A549 (cell line): ENCODE measurements around the gene PAPLN. TPM values are rescaled to one million over a fixed set of nuclear protein-coding genes. Genes with fewer than 3 reads are reported as not detected.
A peak's percentile ranks its signal among the peaks of the same experiment; 100 is the strongest.

ENCODE experiments used
- ATAC-seq, 2 experiments: fragments of 200-7000 bp in 1 of 2; fragments of >200 bp in 1 of 2; cut with Nextera tagmentation in 1 of 2; cut with Tn5 transposase in 1 of 2; 3 replicates each; pipeline versions ENCODE4 v1.8.0 to v1.9.1; 2018 to 2020; ENCODE audit warnings: mild to moderate bottlenecking in 1 of 2, moderate library complexity in 1 of 2
- CTCF ChIA-PET: fragments of 300-600 bp; sonication (Branson Sonifier 250); formaldehyde crosslinking; extraction: SDS; loops from one replicate; lab custom pipeline; 2021; ENCODE audit warnings: antibody characterized with exemption, inconsistent platforms; lab: Yijun Ruan, JAX
- POLR2A ChIA-PET: fragments of 350-600 bp; formaldehyde crosslinking; extraction: SDS; loops from one replicate; lab custom pipeline; 2021; ENCODE audit warnings: antibody characterized with exemption, inconsistent platforms; lab: Yijun Ruan, JAX
- DNase-seq, 2 experiments: peaks; one replicate each; pipeline versions ENCODE4 v3.0.0 to v3.0.0-alpha.2; 2011 to 2016; ENCODE audit warnings: low read depth in 1 of 2, low spot score in 1 of 2
- FAIRE-seq: peaks from 2 replicates; lab custom pipeline; 2011; peaks lifted over from hg19 to GRCh38; lab: Jason Lieb, UNC
- H3K27ac ChIP-seq, 2 experiments: fragments of >200 bp; sonication (Bioruptor Twin); formaldehyde crosslinking; 3 replicates each; pipeline ENCODE4 v1.5.1; 2016 to 2017
- H3K4me1 ChIP-seq: fragments of >200 bp; sonication (Bioruptor Twin); formaldehyde crosslinking; 3 replicates; pipeline ENCODE4 v1.6.1; 2016
- H3K4me2 ChIP-seq: fragments of >200 bp; sonication (Bioruptor Twin); formaldehyde crosslinking; 3 replicates; pipeline ENCODE4 v1.6.1; 2016
- H3K4me3 ChIP-seq: fragments of >200 bp; sonication (Bioruptor Twin); formaldehyde crosslinking; 3 replicates; pipeline ENCODE4 v1.5.1; 2016
- H3K9me3 ChIP-seq: fragments of >200 bp; sonication (Bioruptor Twin); formaldehyde crosslinking; 3 replicates; pipeline ENCODE4 v1.6.1; 2016
- ATOH8 ChIP-seq: fragments of 250-450 bp; sonication (Bioruptor Pico); IDR thresholded peaks from 2 replicates; pipeline ENCODE4 v1.5.0; 2020; ENCODE audit warnings: low read depth, mild to moderate bottlenecking, moderate library complexity
- BHLHE40 ChIP-seq: IDR thresholded peaks from 2 replicates; pipeline ENCODE4 v1.6.1; 2012; ENCODE audit warnings: low read depth, low read length, inconsistent platforms
- CBX2 ChIP-seq: fragments of 200-600 bp; sonication (generic); IDR thresholded peaks from 2 replicates; pipeline ENCODE4 v1.6.1; 2016; ENCODE audit warnings: low read depth, mild to moderate bottlenecking, borderline replicate concordance
- CBX8 ChIP-seq: fragments of 200-600 bp; sonication (generic); IDR thresholded peaks from 2 replicates; pipeline ENCODE4 v1.6.1; 2016
- CEBPB ChIP-seq, 2 experiments: fragments of >200 bp in 1 of 2; sonication (Bioruptor Twin) in 1 of 2; formaldehyde crosslinking in 1 of 2; IDR thresholded peaks; 2 replicates each; pipeline ENCODE4 v1.6.1; 2012 to 2016
- CTCF ChIP-seq: fragments of >200 bp; sonication (Bioruptor Twin); formaldehyde crosslinking; IDR thresholded peaks from 3 replicates; pipeline ENCODE4 v1.5.1; 2016
- EHMT2 ChIP-seq: fragments of 200-600 bp; sonication (generic); IDR thresholded peaks from 2 replicates; pipeline ENCODE4 v1.6.1; 2016; ENCODE audit warnings: antibody characterized with exemption, low read depth, mild to moderate bottlenecking, moderate library complexity
- ESRRA ChIP-seq: fragments of 150-350 bp; IDR thresholded peaks from 2 replicates; pipeline ENCODE4 v1.6.1; 2014; ENCODE audit warnings: mild to moderate bottlenecking, low read length, borderline replicate concordance
- GATA3 ChIP-seq: IDR thresholded peaks from 2 replicates; pipeline ENCODE4 v1.6.1; 2012; ENCODE audit warnings: borderline replicate concordance
- HMGXB4 ChIP-seq: fragments of 250-450 bp; sonication (Bioruptor Pico); IDR thresholded peaks from 2 replicates; pipeline ENCODE4 v1.5.0; 2021; ENCODE audit warnings: mild to moderate bottlenecking, moderate library complexity, borderline replicate concordance
- HOXA7 ChIP-seq: fragments of 250-450 bp; sonication (Bioruptor Pico); IDR thresholded peaks from 2 replicates; pipeline ENCODE4 v1.5.0; 2020; ENCODE audit warnings: mild to moderate bottlenecking, moderate library complexity
- HOXB5 ChIP-seq: fragments of 250-450 bp; sonication (Bioruptor Pico); IDR thresholded peaks from 2 replicates; pipeline ENCODE4 v1.5.0; 2020; ENCODE audit warnings: mild to moderate bottlenecking, moderate library complexity
- JUN ChIP-seq, 2 experiments: fragments of >200 bp; sonication (Bioruptor Twin); formaldehyde crosslinking; IDR thresholded peaks; 2 replicates in 1 of 2; 3 replicates in 1 of 2; pipeline ENCODE4 v1.6.1; 2016 to 2017
- MYC ChIP-seq: IDR thresholded peaks from 2 replicates; pipeline ENCODE4 v1.6.1; 2012; ENCODE audit warnings: mild to moderate bottlenecking, inconsistent platforms, low read length, improper control_type of control experiment, borderline replicate concordance
- NPAS2 ChIP-seq: fragments of 250-450 bp; sonication (Bioruptor Pico); IDR thresholded peaks from 2 replicates; pipeline ENCODE4 v1.8.0; 2022; ENCODE audit warnings: mild to moderate bottlenecking, moderate library complexity, borderline replicate concordance
- RAD21 ChIP-seq, 2 experiments: fragments of >200 bp in 1 of 2; sonication (Bioruptor Twin) in 1 of 2; formaldehyde crosslinking in 1 of 2; IDR thresholded peaks in 1 of 2; conservative IDR thresholded peaks in 1 of 2; 2 replicates in 1 of 2; 3 replicates in 1 of 2; pipeline ENCODE4 v1.6.1; 2012 to 2018; ENCODE audit warnings: inconsistent platforms in 1 of 2
- REST ChIP-seq: fragments of 200-600 bp; sonication (generic); IDR thresholded peaks from 2 replicates; pipeline ENCODE4 v1.6.1; 2016; ENCODE audit warnings: antibody characterized with exemption, mild to moderate bottlenecking, moderate library complexity
- RFX5 ChIP-seq: fragments of 450-650 bp; IDR thresholded peaks from 2 replicates; pipeline ENCODE4 v1.7.1; 2014; ENCODE audit warnings: antibody characterized with exemption, mild to moderate bottlenecking, moderate library complexity
- SMC3 ChIP-seq: fragments of >200 bp; sonication (Bioruptor Twin); formaldehyde crosslinking; IDR thresholded peaks from 3 replicates; pipeline ENCODE4 v1.6.1; 2018; ENCODE audit warnings: inconsistent platforms
- ZSCAN20 ChIP-seq: fragments of 250-450 bp; sonication (Bioruptor Pico); IDR thresholded peaks from 2 replicates; pipeline ENCODE4 v1.8.0; 2022; ENCODE audit warnings: mild to moderate bottlenecking, moderate library complexity
- WGBS: methylation state at CpG from one replicate; pipeline ENCODE4 v1.1.6; 2017; ENCODE audit errors: missing lambda C conversion rate; 5-methylcytosine and 5-hydroxymethylcytosine counted together
- polyA plus RNA-seq, 4 experiments: library from polyadenylated mRNA; depleted of rRNA in 3 of 4; stranded (reverse); fragments of >200 nt; fragmentation: RNase III in 1 of 4; extraction: RNeasy Plus Mini Kit Qiagen cat#74134 plus additional on column Dnase treatment in 1 of 4; gene quantifications; 2 replicates in 3 of 4; 3 replicates in 1 of 4; pipeline ENCODE4 v1.2.3, GENCODE V29; 2011 to 2017

The PAPLN gene
- polyA plus RNA-seq, 2 of the 4 experiments (the other 2 are of a cell fraction): 4.3 to 5.0 TPM

- peak overlapping the region in 1 of 2 experiments; percentile 85; a peak in 3 of 6 replicates for H3K27ac ChIP-seq
- no peak overlapping the region for H3K4me2 ChIP-seq
- peaks cover 64% of the 10 kb centered on the region for H3K4me1 ChIP-seq
- H3K4me3 ChIP-seq: no peak overlapping the region
- no peaks in the 10 kb centered on the region for H3K9me3 ChIP-seq
- no peak for TF ChIP-seq GATA3
- ATAC-seq (no peak), FAIRE-seq (no peak), DNase-seq (no peak)
- WGBS: 84% methylated on average over 6 of the region's 6 CpGs
- ChIA-PET POLR2A (no interaction called here), CTCF (interaction anchor here (1.0 to 1.1 kb wide), 3 partner anchors 11 to 242 kb away, joined by 3 to 4 read pairs (median 4); no protein-coding TSS in a partner anchor)
Observed at GRCh38 chr14:73230051-73230450, 7.3 kb upstream of the PAPLN start.

GRCh38 chr14:73231981-73232851 is 5.1 kb upstream of the PAPLN start:
- H3K4me3 ChIP-seq: no peak overlapping the region
- H3K4me2 ChIP-seq: peak overlapping the region; percentile 20; the same call in 1 of the 3 replicates
- ChIA-PET POLR2A (interaction anchor here (1.0 kb wide), 1 partner anchor 33 kb away, joined by 3 read pairs; no protein-coding TSS in a partner anchor), CTCF (interaction anchor here (0.8 to 3.0 kb wide), 20 partner anchors 9 to 401 kb away, joined by 3 to 28 read pairs (median 4); no protein-coding TSS in a partner anchor)
- DNase-seq: peak; percentile 73
- no peaks in the 10 kb centered on the region for H3K9me3 ChIP-seq
- H3K4me1 ChIP-seq: peaks cover 61% of the 10 kb centered on the region
- peak overlapping the region in 1 of 2 experiments; percentile 76; a peak in 4 of 6 replicates for H3K27ac ChIP-seq
- no peak for TF ChIP-seq ESRRA
- 0 out of 2 replicates have a peak, but pooled peaks have one; percentile 14 for TF ChIP-seq ATOH8
- TF ChIP-seq RAD21 (conservative IDR thresholded peaks at IDR 0.05 in 1 of 2, IDR thresholded peaks at IDR 0.05 in 1 of 2): peak; percentile 59 to 67
- peak; percentile 61 for TF ChIP-seq SMC3
- TF ChIP-seq MYC: no peak
- TF ChIP-seq HMGXB4: no peak
- TF ChIP-seq HOXA7 (CRISPR knock-in tag): no peak
- TF ChIP-seq CTCF: peak; percentile 46
- TF ChIP-seq, all 56 proteins: peak for 4
- ATAC-seq: peak; percentile 52 to 70
- no peak for FAIRE-seq
- 59% methylated on average over 16 of the region's 19 CpGs for WGBS

- FAIRE-seq (no peak), DNase-seq (no peak), ATAC-seq (no peak)
- Histone ChIP-seq H3K27ac (peak overlapping the region in 1 of 2 experiments; percentile 76; a peak in 2 of 6 replicates), H3K9me3 (no peaks in the 10 kb centered on the region), H3K4me2 (no peak overlapping the region), H3K4me1 (peaks cover 53% of the 10 kb centered on the region), H3K4me3 (no peak overlapping the region)
- POLR2A ChIA-PET: no interaction called here
- CTCF ChIA-PET: interaction anchor here (0.6 to 3.0 kb wide), 13 partner anchors 10 to 400 kb away, joined by 3 to 28 read pairs (median 5); no protein-coding TSS in a partner anchor
- 81% methylated on average over 8 of the region's 8 CpGs for WGBS
- TF ChIP-seq BHLHE40 (no peak), CTCF (no peak), CEBPB (IDR thresholded peaks at IDR 0.05) (no peak), HOXB5 (CRISPR knock-in tag) (no peak), JUN (IDR thresholded peaks at IDR 0.05) (no peak), GATA3 (no peak), EHMT2 (no peak), CBX2 (no peak), ZSCAN20 (no peak), RFX5 (no peak), NPAS2 (CRISPR knock-in tag) (no peak), REST (no peak), CBX8 (no peak)
Observed at GRCh38 chr14:73232984-73233383, 4.3 kb upstream of the PAPLN start.
